GM11168 (cell line): ENCODE data around the gene C1QTNF9.
"Not testable (repeated sequence)": the region's sequence is repeated elsewhere in the genome, so short reads cannot be mapped to it uniquely, and the experiment has no call there.

Experiments used
- in situ Hi-C: fragments of 300-500 bp; cut with MboI; formaldehyde crosslinking; loops from one replicate; pipeline ENCODE4 v1.12.0; 2022; ENCODE audit warnings: low sequenced_read_pairs; ENCODE audit not compliant: unreplicated experiment

Gene C1QTNF9

DNA sequence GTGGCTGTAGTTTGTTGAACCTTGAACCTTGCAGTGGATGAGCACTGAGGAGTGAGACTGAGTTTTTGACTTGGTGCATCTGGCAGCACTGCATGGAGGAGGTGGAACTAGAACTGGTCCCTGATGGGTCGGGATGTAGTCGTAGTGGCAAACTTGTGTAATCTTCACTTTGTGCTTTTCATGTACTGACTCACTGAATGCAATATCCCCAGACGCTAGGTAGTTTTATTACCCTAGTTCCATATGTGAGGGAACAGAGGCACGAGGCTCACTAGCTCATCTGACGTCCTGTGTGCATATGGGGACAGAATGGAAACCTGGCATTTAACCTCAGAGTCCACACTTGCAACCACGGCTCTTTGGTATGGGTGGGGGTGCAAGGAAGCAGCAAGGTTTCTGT lies 10.3 kb downstream of the C1QTNF9 start:
- in situ Hi-C loops: loop anchor here (5.0 kb wide), 1 partner anchor 427 kb away; no protein-coding TSS in a partner anchor

DNA sequence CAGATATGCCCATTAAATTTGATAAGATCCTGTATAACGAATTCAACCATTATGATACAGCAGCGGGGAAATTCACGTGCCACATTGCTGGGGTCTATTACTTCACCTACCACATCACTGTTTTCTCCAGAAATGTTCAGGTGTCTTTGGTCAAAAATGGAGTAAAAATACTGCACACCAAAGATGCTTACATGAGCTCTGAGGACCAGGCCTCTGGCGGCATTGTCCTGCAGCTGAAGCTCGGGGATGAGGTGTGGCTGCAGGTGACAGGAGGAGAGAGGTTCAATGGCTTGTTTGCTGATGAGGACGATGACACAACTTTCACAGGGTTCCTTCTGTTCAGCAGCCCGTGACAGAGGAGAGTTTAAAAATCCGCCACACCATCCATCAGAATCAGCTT lies 12.0 kb downstream of the C1QTNF9 start:
- in situ Hi-C loops: loop anchor here (5.0 kb wide), 1 partner anchor 429 kb away; no protein-coding TSS in a partner anchor

DNA sequence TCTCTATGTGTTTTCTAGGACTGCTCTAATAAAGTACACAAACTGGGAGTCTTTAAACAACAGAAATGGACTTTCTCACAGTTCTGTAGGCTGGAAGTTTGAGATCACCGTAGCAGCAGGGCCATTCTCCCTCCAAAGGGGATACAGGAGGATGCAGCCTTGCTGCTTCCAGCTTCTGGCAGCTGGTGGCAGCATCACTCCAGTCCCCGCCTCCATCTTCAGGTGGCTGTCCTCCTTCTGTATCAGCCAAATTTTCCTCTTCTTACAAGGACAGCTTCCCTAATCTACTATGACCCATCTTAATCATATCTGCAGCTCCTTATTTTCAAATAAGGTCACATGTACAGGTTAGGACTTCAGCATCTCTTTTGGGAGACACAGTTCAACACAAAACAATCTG lies 13.1 kb downstream of the C1QTNF9 start:
- in situ Hi-C loops: loop anchor here (5.0 kb wide), 1 partner anchor 430 kb away; no protein-coding TSS in a partner anchor

DNA sequence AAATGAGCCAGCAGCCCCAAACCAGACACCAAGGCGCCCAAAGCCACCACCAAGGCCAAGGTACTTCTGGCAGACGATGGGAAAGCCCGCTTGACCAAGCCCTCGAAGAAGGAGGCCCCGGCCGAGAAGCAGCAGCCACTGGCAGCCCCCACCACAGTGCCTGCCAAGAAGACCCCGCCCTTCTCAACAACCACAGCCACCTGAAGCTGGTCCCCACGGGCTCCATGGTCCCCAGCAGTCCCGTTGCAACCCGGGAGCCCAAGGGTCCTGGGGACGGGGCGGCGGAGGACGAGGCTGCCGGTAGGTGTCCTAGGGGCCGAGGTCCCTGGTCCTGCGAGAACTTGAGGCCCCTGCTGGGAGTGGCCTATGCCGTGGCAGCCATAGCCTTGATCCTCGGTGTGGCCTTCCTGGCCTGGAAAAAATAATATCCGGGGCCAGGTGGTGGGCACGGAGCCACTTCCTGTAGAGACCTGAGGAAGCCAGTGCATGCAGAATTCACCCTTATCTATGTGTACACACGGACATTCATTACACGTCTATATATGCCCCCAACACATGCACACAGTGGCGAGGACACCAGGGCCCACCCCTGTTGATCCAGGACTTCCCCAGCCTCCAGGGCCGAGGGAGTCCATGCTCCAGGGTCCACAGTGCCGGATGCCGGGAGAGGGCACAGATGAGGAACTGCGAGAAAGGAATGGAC lies 13.8 kb downstream of the C1QTNF9 start:
- in situ Hi-C loops: loop anchor here (5.0 kb wide), 1 partner anchor 431 kb away; no protein-coding TSS in a partner anchor

DNA sequence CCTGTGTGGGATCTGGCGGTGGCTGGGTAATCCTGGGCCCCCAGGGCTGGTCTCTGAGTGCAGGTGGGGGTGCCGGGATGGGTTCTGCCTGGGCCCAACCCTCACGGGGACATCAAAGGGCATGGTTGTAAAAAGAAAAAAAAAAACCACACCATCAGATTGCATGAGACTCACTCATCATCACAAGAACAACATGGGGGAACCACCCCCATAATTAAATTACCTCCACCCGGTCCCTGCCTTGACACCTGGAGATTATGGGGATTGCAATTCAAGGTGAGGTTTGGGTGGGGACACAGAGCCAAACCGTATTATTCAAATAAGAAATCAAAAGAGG lies 14.3 kb downstream of the C1QTNF9 start:
- in situ Hi-C loops: loop anchor here (5.0 kb wide), 1 partner anchor 431 kb away; no protein-coding TSS in a partner anchor

DNA sequence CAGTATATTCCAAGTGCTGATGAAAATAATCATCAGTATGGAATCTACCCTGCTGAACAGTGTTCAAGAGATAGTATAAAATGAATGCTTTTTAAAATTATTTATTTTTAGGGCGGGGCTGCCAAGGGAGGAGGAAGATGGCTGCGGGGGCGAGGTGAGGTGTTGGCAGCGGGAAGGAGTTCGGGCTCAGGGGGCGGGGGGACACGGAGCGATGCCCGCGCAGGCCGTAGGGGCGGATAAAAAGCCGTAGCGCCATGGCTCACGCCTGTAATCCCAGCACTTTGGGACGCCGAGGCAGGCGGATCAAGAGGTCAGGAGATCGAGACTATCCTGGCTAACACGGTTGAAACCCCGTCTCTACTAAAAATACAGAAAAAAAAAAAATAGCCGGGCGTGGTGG lies 18.2 kb downstream of the C1QTNF9 start:
- in situ Hi-C loops: not testable (repeated sequence)

DNA sequence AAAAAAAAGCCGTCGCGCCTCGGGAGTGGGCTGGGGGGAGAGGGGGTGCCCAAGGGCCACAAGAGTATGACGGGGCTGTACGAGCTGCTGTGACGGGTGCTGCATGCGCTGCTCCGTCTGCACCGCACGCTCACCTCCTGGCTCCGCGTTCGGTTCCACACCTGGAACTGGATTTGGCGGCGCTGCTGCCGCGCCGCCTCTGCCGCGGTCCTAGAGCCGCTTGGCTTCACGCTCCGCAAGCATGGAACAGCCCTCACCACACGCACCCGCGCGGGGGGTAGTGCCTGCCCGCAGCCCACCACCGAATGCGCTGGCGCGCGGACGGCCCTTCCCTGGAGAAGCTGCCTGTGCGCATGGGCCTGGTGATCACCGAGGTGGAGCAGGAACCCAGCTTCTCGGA lies 18.8 kb downstream of the C1QTNF9 start:
- in situ Hi-C loops: no loop called here

DNA sequence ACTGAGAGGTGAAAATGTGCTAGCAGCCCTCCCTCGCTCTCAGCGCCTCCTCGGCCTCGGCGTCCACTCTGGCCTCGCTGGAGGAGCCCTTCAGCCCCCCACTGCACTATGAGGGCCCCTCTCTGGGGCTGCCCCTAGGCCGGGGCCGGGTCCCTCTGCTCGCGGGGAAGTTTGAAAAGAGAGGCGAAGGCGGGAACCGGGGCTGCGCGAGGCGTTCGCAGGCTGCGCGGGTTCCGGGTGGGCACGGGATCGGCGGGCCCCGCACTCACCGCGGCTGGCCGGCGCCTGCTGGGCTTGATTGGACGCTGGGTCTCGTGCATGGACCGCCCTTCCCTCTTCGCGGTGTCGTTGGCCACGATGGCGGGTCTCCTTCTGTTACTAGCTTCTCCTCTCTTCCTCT lies 29.3 kb downstream of the C1QTNF9 start:
- in situ Hi-C loops: no loop called here

DNA sequence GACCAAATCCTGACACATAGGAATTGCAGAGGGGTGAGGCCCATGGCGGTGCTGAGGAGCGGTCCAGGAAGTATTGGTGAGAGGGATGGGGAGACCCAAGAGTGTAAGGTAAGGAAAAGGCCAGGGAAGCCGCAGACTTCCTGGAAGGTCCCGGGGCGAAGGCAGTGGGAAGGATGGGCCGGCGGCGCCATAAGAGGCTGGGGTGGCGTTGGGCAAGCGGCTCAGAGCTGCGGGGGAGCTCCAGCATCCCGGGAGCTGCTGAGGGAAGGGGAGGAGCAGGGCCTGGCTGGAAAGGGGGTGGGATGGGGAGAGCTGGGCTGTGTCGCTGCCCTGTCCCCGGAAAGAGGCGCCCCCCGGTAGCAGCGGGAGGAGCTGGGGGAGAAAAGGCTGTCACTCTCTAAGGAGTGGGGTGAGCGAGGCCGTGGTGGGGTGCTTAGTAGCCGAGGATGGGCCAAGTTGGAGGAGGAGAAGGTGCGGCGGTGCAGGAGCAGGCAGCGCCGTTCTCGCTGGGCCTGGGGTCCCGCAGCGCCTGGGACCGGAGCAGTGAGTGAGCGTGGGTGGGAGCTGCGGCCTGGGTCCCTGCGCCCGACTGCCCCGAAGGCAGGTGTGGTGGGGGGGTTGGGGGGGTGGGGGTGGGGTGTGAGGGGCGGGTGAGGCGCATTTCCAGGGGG lies 30.7 kb downstream of the C1QTNF9 start:
- in situ Hi-C loops: no loop called here

DNA sequence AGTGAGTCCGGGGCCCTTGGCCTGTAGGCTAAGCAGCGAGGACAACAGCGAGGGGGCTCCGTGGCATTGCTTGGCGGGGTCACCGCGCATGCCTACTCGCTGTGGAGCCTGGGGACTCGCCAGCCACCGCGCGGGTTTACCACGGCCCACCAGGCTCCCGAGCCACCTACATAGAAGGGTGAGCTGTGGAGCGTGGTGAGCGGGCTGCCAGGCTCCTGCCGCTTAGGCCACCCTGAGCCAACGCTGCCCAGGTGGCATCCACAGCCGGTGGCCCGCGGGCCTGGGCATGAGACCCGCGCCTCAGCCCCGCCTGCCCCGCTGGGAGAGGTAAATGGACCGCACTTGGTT lies 31.2 kb downstream of the C1QTNF9 start:
- in situ Hi-C loops: no loop called here

DNA sequence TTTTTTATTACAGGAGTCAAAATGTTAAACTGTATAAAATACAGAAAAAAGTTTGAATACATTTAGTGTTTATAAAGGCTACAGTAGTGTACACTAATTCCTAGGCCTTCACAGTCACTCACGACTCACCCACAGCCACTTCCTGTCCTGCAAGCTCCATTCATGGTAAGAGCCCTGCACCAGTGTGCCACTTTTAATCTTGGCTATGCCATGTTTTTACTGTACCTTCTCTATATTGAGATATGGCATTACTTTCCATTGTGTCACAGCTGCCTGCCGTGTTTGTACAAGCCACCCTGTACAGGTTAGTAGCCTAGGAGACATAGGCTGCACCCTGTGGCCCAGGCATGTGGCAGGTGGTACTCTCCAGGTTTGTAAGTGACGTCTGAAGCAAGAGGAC lies 32.1 kb downstream of the C1QTNF9 start:
- in situ Hi-C loops: no loop called here

DNA sequence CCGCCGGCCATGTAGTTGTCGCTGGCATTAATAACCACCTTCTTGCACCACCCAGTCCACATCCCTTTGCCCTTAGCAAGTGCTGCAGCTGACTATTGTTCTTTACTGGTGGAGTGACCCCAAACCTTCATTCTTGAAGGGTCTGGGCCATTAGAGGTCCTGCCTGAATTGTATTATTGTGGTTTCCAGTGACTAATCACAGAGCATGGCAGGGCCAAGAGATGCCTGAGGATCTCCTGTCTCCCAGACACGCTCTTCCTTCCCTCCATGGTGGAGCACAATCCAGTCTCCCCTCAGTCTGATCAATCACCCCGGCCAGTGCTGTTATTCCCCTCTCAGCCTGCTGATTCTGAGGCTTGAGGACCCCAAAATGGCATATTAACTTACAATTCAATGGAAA lies 39.0 kb downstream of the C1QTNF9 start:
- in situ Hi-C loops: no loop called here

DNA sequence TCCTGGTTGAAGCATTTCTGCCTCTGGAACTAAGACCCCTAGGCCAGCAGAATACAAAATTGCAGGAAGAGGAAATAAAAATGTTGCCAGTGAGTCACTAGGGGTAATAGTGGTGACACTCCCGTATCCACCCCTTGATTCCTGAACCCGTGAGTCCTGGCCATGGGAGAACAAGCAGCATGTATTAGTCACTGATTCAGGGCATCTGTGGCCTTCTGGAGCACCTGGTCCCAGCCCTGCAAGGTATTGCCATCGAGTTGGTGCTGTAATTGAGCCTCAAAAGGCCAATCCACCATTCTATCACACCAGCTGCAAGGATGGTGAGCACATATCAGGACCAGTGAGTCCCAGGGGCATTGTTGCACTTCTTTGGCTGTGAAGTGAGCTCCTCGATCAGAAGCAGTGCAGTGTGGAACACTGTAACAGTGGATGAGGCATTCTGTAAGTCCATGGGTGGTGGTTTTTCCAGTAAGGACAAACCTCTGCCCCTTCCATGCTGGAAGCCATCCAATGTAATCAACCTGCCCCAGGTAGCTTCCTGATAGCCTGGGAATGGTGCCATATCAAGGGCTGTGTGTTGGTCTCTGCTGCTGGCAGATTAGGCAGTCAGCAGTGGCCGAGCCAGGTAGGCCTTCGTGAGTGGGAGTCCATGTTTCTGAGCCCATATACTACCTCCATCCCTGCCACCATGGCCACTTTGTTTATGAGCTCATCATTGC lies 39.6 kb downstream of the C1QTNF9 start:
- in situ Hi-C loops: no loop called here

DNA sequence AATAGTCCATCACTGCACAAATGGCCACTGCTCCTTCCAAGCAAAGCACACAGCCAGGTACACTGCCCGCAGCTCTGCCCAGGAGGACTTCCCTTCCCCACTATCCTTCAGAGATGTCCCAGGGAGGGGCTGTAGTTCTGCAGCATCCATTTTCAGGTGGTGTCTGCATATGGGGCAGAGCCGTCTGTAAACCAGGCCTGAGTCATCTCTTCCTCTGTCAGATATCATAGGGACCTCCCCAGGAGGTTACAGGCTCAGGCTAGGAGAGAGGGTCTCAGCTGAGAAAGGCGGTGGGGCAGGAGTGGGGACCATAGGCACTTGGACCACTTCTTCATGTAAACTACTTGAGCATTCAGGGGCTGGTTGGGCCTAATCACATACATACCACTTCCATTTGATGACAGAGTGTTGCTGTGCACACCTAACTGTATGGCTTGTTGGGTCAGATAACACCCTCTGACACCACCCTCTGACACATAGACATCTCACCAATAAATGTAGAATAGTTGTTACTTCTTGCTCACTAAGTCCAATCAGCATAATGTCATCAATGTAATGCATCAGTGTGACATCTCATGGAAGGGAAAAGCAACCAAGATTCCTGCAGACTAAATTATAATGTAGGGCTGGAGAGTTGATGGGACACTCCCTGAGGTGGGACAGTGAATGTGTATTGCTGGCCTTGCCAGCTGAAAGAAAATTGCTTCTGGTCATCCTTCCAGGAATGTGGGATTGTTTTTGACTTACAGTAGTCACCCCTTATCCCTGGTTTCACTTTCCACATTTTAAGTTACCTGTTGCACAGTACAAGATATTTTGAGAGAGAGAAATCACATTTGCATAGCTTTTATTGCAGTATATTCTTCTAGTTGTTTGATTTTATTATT lies 40.6 kb downstream of the C1QTNF9 start:
- in situ Hi-C loops: not testable (repeated sequence)

DNA sequence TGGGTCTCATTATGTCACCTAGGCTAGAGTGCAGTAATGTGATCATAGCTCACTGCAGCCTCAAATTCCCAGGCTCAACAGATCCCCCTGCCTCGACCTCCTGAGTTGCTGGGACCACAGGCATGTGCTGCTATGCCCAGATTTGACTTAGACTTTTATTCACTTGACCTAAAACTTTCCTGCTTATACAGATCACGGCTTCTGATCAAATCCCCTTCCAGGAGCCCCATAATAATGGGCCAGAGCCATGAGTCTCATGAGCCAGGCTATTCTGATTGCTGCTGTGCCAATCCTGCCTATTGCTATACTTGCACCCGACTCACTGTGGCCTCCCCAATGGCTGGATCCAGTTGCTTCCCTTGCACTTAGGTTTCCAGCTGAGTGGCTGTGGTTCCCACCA lies 42.0 kb downstream of the C1QTNF9 start:
- in situ Hi-C loops: no loop called here

DNA sequence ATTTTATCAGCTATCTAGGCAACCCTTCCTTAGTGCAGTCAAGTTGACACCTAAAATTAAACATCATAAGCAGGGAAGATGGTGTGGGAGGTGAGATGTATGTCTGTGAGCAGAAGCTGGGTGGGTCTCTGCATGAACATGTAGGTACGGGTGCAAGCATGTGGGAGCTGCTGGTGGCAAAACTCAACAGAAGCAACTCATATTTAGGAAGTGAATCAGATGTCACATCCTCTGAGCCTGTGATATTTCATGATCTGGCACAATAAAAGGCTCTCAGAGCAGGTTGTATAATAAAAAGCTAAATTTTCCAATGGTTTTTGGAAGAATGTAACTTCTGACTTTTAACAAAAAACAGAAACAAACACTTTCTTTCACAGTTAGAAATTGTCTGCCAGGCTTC lies 44.4 kb downstream of the C1QTNF9 start:
- in situ Hi-C loops: no loop called here

DNA sequence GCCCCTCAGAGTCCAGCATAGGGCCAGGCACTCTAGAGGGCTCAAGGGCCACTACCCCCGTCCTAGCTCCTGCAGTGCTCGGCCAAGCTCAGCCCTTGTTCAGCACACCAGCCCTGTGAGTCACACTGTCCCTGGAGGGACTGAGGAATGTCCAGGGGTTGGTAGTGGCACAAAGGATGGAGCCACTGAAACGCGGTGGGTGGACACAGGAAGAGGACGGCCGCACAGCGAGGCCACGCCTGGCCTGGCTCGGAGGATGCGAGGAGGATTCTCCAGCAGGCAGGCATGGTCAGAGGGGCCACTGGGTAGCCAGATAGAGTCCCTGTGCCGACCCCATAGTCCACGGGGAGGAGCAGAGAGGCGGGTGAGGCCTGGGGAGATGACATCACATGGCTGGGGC lies 45.7 kb downstream of the C1QTNF9 start:
- in situ Hi-C loops: no loop called here

DNA sequence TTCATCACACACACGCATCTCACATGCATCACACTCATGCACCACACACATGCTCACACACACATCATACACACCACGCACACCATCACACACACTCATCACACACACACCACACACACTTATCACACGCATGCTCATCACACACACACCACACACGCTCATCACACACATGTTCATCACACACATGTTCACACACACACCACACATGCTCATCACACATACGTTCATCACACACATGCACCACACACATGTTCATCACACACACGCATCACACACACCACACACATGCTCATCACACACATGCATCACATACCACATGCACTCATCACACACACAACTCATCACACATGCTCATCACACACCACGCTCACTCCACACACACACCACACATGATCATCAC lies 46.9 kb downstream of the C1QTNF9 start:
- in situ Hi-C loops: no loop called here

DNA sequence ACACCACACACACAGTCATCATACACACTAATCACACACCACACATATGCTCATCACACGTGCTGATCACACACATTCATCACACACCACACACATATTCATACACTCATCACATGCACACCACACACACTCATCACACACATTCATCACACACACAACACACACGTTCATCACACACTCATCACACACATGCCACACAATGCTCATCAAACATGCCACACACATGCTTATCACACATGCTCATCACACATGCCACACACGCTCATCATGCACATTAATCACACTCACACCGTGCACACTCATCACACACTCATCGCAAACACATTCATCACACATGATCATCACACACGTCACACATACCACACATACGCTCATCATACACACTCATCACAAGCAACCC lies 47.5 kb downstream of the C1QTNF9 start:
- in situ Hi-C loops: no loop called here

DNA sequence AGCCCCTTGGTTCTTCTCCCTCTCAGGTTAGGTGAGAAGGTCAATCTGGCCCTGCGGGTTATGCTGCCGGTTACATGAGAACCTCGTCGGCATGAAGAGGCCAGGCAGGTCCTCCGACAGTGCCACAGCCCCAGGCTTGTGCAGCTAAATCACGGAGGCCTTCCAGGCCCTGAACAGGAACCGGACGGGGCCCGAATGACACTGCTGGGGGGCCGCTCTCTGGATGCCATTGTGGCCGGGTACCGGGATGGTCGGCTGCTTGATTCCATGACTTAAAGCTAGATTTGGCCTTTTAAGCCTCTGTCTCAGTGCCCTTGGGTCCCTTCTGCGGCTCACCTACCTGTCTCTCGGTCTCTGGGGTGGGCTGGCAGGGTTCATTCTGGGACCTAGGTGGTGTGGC lies 48.4 kb downstream of the C1QTNF9 start:
- in situ Hi-C loops: no loop called here
